ENCODE data around the gene MIEF2.

Gene MIEF2

GRCh38 chr17:18225121-18225641 is 35.3 kb upstream of the MIEF2 start, which contains the start of gene LLGL1:
Gene LLGL1, plus strand, starts transcription at chr17:18225635. Its CDS starts 48 bp downstream, at chr17:18225683.
- DNase-seq (ENCODE audit: low read depth in 1 of 2, low spot score in 1 of 2): peak; percentile 63 to 84
- H3K27ac ChIP-seq (replicated peaks): no peak within 1 kb of the TSS
- H3K27me3 ChIP-seq (ENCODE audit: insufficient read depth, poor library complexity, severe bottlenecking): no peaks in the 10 kb centered on the region
- TF ChIP-seq POLR2AphosphoS5 (IDR thresholded peaks at IDR 0.05; ENCODE audit: low read depth) (no peak), REST (IDR thresholded peaks at IDR 0.05; ENCODE audit: insufficient replicate concordance, low read depth) (no peak), SPI1 (IDR thresholded peaks at IDR 0.05; ENCODE audit: borderline replicate concordance, low read depth) (no peak), GABPA (IDR thresholded peaks at IDR 0.05; ENCODE audit: low read depth) (no peak)
- TF ChIP-seq, protein P1, sequence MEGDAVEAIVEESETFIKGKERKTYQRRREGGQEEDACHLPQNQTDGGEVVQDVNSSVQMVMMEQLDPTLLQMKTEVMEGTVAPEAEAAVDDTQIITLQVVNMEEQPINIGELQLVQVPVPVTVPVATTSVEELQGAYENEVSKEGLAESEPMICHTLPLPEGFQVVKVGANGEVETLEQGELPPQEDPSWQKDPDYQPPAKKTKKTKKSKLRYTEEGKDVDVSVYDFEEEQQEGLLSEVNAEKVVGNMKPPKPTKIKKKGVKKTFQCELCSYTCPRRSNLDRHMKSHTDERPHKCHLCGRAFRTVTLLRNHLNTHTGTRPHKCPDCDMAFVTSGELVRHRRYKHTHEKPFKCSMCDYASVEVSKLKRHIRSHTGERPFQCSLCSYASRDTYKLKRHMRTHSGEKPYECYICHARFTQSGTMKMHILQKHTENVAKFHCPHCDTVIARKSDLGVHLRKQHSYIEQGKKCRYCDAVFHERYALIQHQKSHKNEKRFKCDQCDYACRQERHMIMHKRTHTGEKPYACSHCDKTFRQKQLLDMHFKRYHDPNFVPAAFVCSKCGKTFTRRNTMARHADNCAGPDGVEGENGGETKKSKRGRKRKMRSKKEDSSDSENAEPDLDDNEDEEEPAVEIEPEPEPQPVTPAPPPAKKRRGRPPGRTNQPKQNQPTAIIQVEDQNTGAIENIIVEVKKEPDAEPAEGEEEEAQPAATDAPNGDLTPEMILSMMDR (IDR thresholded peaks at IDR 0.05; ENCODE audit: insufficient read depth, low read length): no peak
- peak within 1 kb of the TSS; percentile 59 for H3K4me3 ChIP-seq (replicated peaks; ENCODE audit: insufficient read depth, low read length)

DNA sequence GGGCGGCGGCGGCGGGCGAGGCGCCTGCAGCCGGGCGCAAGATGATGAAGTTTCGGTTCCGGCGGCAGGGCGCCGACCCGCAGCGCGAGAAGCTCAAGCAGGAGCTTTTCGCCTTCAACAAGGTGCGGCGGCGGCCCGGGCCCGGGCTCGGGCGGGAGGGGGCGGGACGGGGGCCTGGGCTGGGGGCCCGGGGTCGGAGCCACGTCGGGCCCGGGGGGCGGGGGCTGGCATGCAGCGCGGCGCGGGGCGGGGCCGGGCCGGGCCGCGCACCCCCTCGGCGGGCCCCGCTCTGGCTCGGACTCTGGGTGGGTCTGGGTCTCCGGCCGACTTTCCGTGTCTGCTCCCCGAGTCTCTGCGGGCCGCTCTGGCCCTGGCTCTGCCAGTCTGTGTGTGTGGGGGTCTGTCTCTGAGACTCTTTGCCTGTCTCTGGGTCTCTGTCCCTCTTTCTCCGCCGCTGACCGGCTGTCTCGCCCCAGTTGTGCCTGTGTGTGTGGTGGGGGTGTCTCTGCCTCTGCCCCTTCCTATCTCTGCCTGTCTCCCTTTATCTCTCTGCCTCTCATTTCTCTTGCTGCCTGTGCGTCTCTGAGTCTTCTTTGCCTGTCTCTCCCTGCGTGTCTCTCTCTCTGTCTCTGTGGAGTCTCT is 34.7 kb upstream of the MIEF2 start:
- TF ChIP-seq REST (IDR thresholded peaks at IDR 0.05; ENCODE audit: insufficient replicate concordance, low read depth) (no peak), GABPA (IDR thresholded peaks at IDR 0.05; ENCODE audit: low read depth) (no peak), POLR2AphosphoS5 (IDR thresholded peaks at IDR 0.05; ENCODE audit: low read depth) (no peak), SPI1 (IDR thresholded peaks at IDR 0.05; ENCODE audit: borderline replicate concordance, low read depth) (no peak)
- TF ChIP-seq, protein P1 (IDR thresholded peaks at IDR 0.05; ENCODE audit: insufficient read depth, low read length): no peak
- no peak for DNase-seq (ENCODE audit: low read depth in 1 of 2, low spot score in 1 of 2)
- no peak overlapping the region for H3K27ac ChIP-seq (replicated peaks)

GRCh38 chr17:18226284-18226945 is 34.0 kb upstream of the MIEF2 start:
- Histone ChIP-seq H3K27ac (replicated peaks) (no peak overlapping the region), H3K27me3 (ENCODE audit: insufficient read depth, poor library complexity, severe bottlenecking) (no peaks in the 10 kb centered on the region), H3K4me3 (replicated peaks; ENCODE audit: insufficient read depth, low read length) (peak overlapping the region; percentile 59)
- TF ChIP-seq REST (IDR thresholded peaks at IDR 0.05; ENCODE audit: insufficient replicate concordance, low read depth) (no peak), SPI1 (IDR thresholded peaks at IDR 0.05; ENCODE audit: borderline replicate concordance, low read depth) (no peak), GABPA (IDR thresholded peaks at IDR 0.05; ENCODE audit: low read depth) (no peak), POLR2AphosphoS5 (IDR thresholded peaks at IDR 0.05; ENCODE audit: low read depth) (no peak)
- TF ChIP-seq, protein P1 (IDR thresholded peaks at IDR 0.05; ENCODE audit: insufficient read depth, low read length): no peak
- DNase-seq (ENCODE audit: low read depth in 1 of 2, low spot score in 1 of 2): no peak

More for the DNA sequence above, 34.7 kb upstream of the MIEF2 start:
- Histone ChIP-seq H3K27me3 (ENCODE audit: insufficient read depth, poor library complexity, severe bottlenecking) (no peaks in the 10 kb centered on the region), H3K4me3 (replicated peaks; ENCODE audit: insufficient read depth, low read length) (peak overlapping the region; percentile 59)

All from HL-60 (cell line).